Ovary (tissue), 9 donors: Measurements from ENCODE around the gene CLBA1. TPM values are rescaled to one million over a fixed set of nuclear protein-coding genes. Genes with fewer than 3 reads are reported as not detected.

Experiments used
- DNase-seq, 5 donors: peaks; one replicate each; pipeline ENCODE4 v3.0.0-alpha.2; 2019 to 2020
- H3K27ac ChIP-seq, 2 donors: fragments of 200-600 bp; one replicate each; pipeline versions ENCODE4 v1.5.1 to v1.8.0; 2019 to 2022
- H3K27me3 ChIP-seq: fragments of 200-600 bp; one replicate; pipeline ENCODE4 v1.8.0; 2022
- H3K36me3 ChIP-seq: fragments of 200-600 bp; sonication (generic); one replicate; pipeline ENCODE4 v1.5.1; 2019
- H3K4me1 ChIP-seq: one replicate; pipeline ENCODE4 v1.8.1; 2013; ENCODE audit warnings: mild to moderate bottlenecking, moderate library complexity; ENCODE audit not compliant: insufficient read depth
- H3K4me3 ChIP-seq: fragments of 200-600 bp; sonication (generic); one replicate; pipeline ENCODE4 v1.5.1; 2017
- H3K9me3 ChIP-seq, 2 donors: fragments of 200-600 bp in 1 of 2; sonication (generic) in 1 of 2; one replicate each; pipeline versions ENCODE4 v1.5.1 to v1.8.1; 2013 to 2019; ENCODE audit warnings: mild to moderate bottlenecking in 1 of 2, moderate library complexity in 1 of 2
- CTCF ChIP-seq, 3 donors: fragments of 450-650 bp in 2 of 3; fragments of 200-600 bp in 1 of 3; IDR thresholded peaks; one replicate each; pipeline versions ENCODE4 v1.5.1 to v1.8.0; 2016 to 2022; ENCODE audit warnings: antibody characterized with exemption in 3 of 3, mild to moderate bottlenecking in 1 of 3
- EP300 ChIP-seq: sonication (generic); formaldehyde crosslinking; IDR thresholded peaks from one replicate; pipeline ENCODE4 v1.6.1; 2017; ENCODE audit warnings: antibody characterized with exemption
- POLR2A ChIP-seq: fragments of 450-650 bp; IDR thresholded peaks from one replicate; pipeline ENCODE4 v1.6.1; 2017; ENCODE audit warnings: antibody characterized with exemption, mild to moderate bottlenecking, moderate library complexity
- WGBS, 3 donors: extraction: QIAGEN DNeasy Blood & Tissue Kit in 1 of 3; methylation state at CpG; one replicate each; pipeline versions ENCODE4 v1.1.5 to v1.1.7; 2013 to 2017; 5-methylcytosine and 5-hydroxymethylcytosine counted together
- intact Hi-C, 4 donors: fragments of 100-400 bp; cut with DNase I; formaldehyde crosslinking; loops; one replicate each; pipeline versions ENCODE4 v1.11.0 to v1.15.1; 2022 to 2023
- polyA plus RNA-seq, 2 donors: library from polyadenylated mRNA; stranded (reverse); fragments of 200-250 nt in 1 of 2; fragments of 350-450 nt in 1 of 2; fragmentation: Illumina TruSeq in 1 of 2; extraction: RNeasy Lipid Tissue Mini Kit (QIAGEN cat#74804) in 1 of 2; gene quantifications; one replicate each; pipeline ENCODE4 v1.2.3, GENCODE V29; 2013 to 2014
- total RNA-seq, 7 donors: library from RNA; depleted of rRNA in 2 of 7; stranded (reverse); fragments of >200 nt in 2 of 7; fragmentation: NEBNext Ultra II Directional in 3 of 7; extraction: Animal tissue kit (Norgen Biotek cat#: 25700) in 3 of 7; gene quantifications; one replicate each; pipeline versions ENCODE4 v1.1.0 to v1.2.4, GENCODE V29; 2016 to 2023
- donor health status: DM: no; HTN: no; CAD: no; lungs with moderate emphysema.
- donor health status: DM: no; HTN: no; CAD: no.
- donor health status: Bipolar disorder and iron deficiency.
- donor health status: DM: yes; HTN: yes; CAD: no.
- donor health status: DM: no; HTN: no; CAD: no.
- donor health status: DM: yes; HTN: yes; CAD: no.

Gene CLBA1
- total and polyA plus RNA-seq, 9 donors: 3.5 to 15.7 (median 6.7) TPM

- Histone ChIP-seq H3K27ac (no peak overlapping the region), H3K27me3 (no peaks in the 10 kb centered on the region), H3K4me1 (peaks cover 4% of the 10 kb centered on the region), H3K36me3 (no peaks in the 10 kb centered on the region), H3K9me3 (no peaks in the 10 kb centered on the region), H3K4me3 (peak overlapping the region; percentile 75)
- DNase-seq: no peak
- WGBS, 3 donors: 52 to 64% (median 54%) methylated on average over 18 to 19 of the region's 19 CpGs
- TF ChIP-seq CTCF (IDR thresholded peaks at IDR 0.05) (no peak), POLR2A (no peak), EP300 (no peak)
- intact Hi-C loops: loop anchor here in 1 of 4 donors (5.0 kb wide), 1 partner anchor 36 kb away; the partner anchor contains the start of gene CDCA4
Measured at GRCh38 chr14:104986487-104987164, 1.0 kb downstream of the CLBA1 start.

GRCh38 chr14:104989236-104989950 is 3.8 kb downstream of the CLBA1 start:
- DNase-seq: peak in 1 of 5 donors; percentile 23
- TF ChIP-seq CTCF (IDR thresholded peaks at IDR 0.05): no peak
- Histone ChIP-seq H3K27me3 (no peaks in the 10 kb centered on the region), H3K27ac (no peak overlapping the region), H3K9me3 (no peaks in the 10 kb centered on the region), H3K4me3 (no peak overlapping the region), H3K36me3 (no peaks in the 10 kb centered on the region), H3K4me1 (peaks cover 4% of the 10 kb centered on the region)
- WGBS, 3 donors: 89 to 92% (median 89%) methylated on average over 16 of the region's 16 CpGs
- intact Hi-C loops: loop anchor here in 1 of 4 donors (5.0 kb wide), 1 partner anchor 33 kb away; the partner anchor contains the start of gene CDCA4

GRCh38 chr14:104989951-104990303 is 4.3 kb downstream of the CLBA1 start:
- 90 to 94% (median 93%) methylated on average over 7 of the region's 7 CpGs for WGBS, 3 donors
- peak in 1 of 5 donors; percentile 9 for DNase-seq
- Histone ChIP-seq H3K27ac (no peak overlapping the region), H3K9me3 (no peaks in the 10 kb centered on the region), H3K4me1 (peaks cover 4% of the 10 kb centered on the region), H3K36me3 (no peaks in the 10 kb centered on the region), H3K4me3 (no peak overlapping the region), H3K27me3 (no peaks in the 10 kb centered on the region)
- no peak for TF ChIP-seq POLR2A
- TF ChIP-seq CTCF (IDR thresholded peaks at IDR 0.05): no peak
- no peak for TF ChIP-seq EP300
- intact Hi-C loops: loop anchor here in 1 of 4 donors (5.0 kb wide), 1 partner anchor 32 kb away; the partner anchor contains the start of gene CDCA4

- Histone ChIP-seq H3K9me3 (no peaks in the 10 kb centered on the region), H3K4me3 (no peak overlapping the region)
- intact Hi-C loops: no loop called here
Measured at GRCh38 chr14:104991896-104992230, 6.3 kb downstream of the CLBA1 start.

More at GRCh38 chr14:104991896-104992230, 6.3 kb downstream of the CLBA1 start:
- no peaks in the 10 kb centered on the region for H3K27me3 ChIP-seq
- no peaks in the 10 kb centered on the region for H3K36me3 ChIP-seq
- no peak overlapping the region for H3K27ac ChIP-seq
- 95 to 97% (median 96%) methylated on average over 34 of the region's 34 CpGs for WGBS, 3 donors
- no peaks in the 10 kb centered on the region for H3K4me1 ChIP-seq
- DNase-seq: no peak
- no peak for TF ChIP-seq CTCF (IDR thresholded peaks at IDR 0.05)
